GM06990 (cell line): Measurements from ENCODE around the gene NPBWR2.

Experiments used
- DNase-seq: peaks from one replicate; pipeline ENCODE4 v3.0.0-alpha.2; 2011; ENCODE audit not compliant: insufficient read length; ENCODE audit errors: extremely low read depth
- H3K27me3 ChIP-seq: replicated peaks from 2 replicates; pipeline ENCODE4 v1.6.0; 2011; ENCODE audit warnings: low read length; ENCODE audit not compliant: control insufficient read depth, insufficient read depth
- H3K36me3 ChIP-seq: 2 replicates; pipeline ENCODE4 v1.5.1; 2011; ENCODE audit warnings: low read length; ENCODE audit not compliant: control insufficient read depth, insufficient read depth
- H3K4me3 ChIP-seq: replicated peaks from 2 replicates; pipeline ENCODE4 v1.5.1; 2011; ENCODE audit warnings: low read depth, mild to moderate bottlenecking, control low read depth, low read length
- CTCF ChIP-seq: IDR thresholded peaks from 2 replicates; pipeline ENCODE4 v1.5.1; 2011; ENCODE audit warnings: low read length, control low read depth, mild to moderate bottlenecking, inconsistent platforms; ENCODE audit not compliant: insufficient read depth, poor library complexity, severe bottlenecking

The NPBWR2 gene

GRCh38 chr20:64106435-64106961 is 867 bp downstream of the NPBWR2 start:
- Histone ChIP-seq H3K27me3 (peaks cover 1% of the 10 kb centered on the region), H3K4me3 (no peak overlapping the region), H3K36me3 (no peaks in the 10 kb centered on the region)
- DNase-seq = no peak
- TF ChIP-seq CTCF = no peak

GRCh38 chr20:64105846-64106434 is 1.4 kb downstream of the NPBWR2 start:
- Histone ChIP-seq H3K4me3 (no peak overlapping the region), H3K27me3 (peaks cover 1% of the 10 kb centered on the region), H3K36me3 (no peaks in the 10 kb centered on the region)
- DNase-seq = no peak
- TF ChIP-seq CTCF = no peak

GRCh38 chr20:64104667-64105451 is 2.5 kb downstream of the NPBWR2 start:
- TF ChIP-seq CTCF = no peak
- DNase-seq = no peak
- Histone ChIP-seq H3K36me3 (no peaks in the 10 kb centered on the region), H3K27me3 (peaks cover 1% of the 10 kb centered on the region), H3K4me3 (no peak overlapping the region)

GRCh38 chr20:64103871-64104666 is 3.3 kb downstream of the NPBWR2 start:
- H3K36me3 ChIP-seq = no peaks in the 10 kb centered on the region
- H3K27me3 ChIP-seq = peaks cover 1% of the 10 kb centered on the region
- no peak overlapping the region for H3K4me3 ChIP-seq
- no peak for TF ChIP-seq CTCF
- no peak for DNase-seq

- DNase-seq = no peak
- Histone ChIP-seq H3K4me3 (no peak overlapping the region), H3K27me3 (peaks cover 1% of the 10 kb centered on the region), H3K36me3 (no peaks in the 10 kb centered on the region)
- no peak for TF ChIP-seq CTCF
These were observed 4.6 kb downstream of the NPBWR2 start for GRCh38 chr20:64102647-64103354.
